ENCODE data around the gene DUSP11. TPM values are rescaled to one million over a fixed set of nuclear protein-coding genes. Genes with fewer than 3 reads are reported as not detected.

Gene DUSP11
- total and polyA plus RNA-seq, 4 donors, result 6.7 to 10.7 (median 9.2) TPM

- H3K9ac ChIP-seq (ENCODE audit: low read depth in 1 of 2, low read length in 2 of 2), result no peak overlapping the region
- 86% methylated on average over 2 of the region's 2 CpGs for WGBS
- no peak for TF ChIP-seq FOXA1 (IDR thresholded peaks at IDR 0.05)
- no peak for TF ChIP-seq ATF3 (IDR thresholded peaks at IDR 0.05)
- TF ChIP-seq, protein P1, sequence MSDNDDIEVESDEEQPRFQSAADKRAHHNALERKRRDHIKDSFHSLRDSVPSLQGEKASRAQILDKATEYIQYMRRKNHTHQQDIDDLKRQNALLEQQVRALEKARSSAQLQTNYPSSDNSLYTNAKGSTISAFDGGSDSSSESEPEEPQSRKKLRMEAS (IDR thresholded peaks at IDR 0.05), result no peak
- no peak for TF ChIP-seq JUND (IDR thresholded peaks at IDR 0.05)
- TF ChIP-seq HNF4A (conservative IDR thresholded peaks at IDR 0.05), result no peak
- no peak for TF ChIP-seq EGR1 (IDR thresholded peaks at IDR 0.05; ENCODE audit: low read depth in 2 of 2)
- no peak for TF ChIP-seq RAD21 (IDR thresholded peaks at IDR 0.05)
- TF ChIP-seq, protein P2, sequence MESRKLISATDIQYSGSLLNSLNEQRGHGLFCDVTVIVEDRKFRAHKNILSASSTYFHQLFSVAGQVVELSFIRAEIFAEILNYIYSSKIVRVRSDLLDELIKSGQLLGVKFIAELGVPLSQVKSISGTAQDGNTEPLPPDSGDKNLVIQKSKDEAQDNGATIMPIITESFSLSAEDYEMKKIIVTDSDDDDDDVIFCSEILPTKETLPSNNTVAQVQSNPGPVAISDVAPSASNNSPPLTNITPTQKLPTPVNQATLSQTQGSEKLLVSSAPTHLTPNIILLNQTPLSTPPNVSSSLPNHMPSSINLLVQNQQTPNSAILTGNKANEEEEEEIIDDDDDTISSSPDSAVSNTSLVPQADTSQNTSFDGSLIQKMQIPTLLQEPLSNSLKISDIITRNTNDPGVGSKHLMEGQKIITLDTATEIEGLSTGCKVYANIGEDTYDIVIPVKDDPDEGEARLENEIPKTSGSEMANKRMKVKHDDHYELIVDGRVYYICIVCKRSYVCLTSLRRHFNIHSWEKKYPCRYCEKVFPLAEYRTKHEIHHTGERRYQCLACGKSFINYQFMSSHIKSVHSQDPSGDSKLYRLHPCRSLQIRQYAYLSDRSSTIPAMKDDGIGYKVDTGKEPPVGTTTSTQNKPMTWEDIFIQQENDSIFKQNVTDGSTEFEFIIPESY (IDR thresholded peaks at IDR 0.05), result no peak
- TF ChIP-seq RXRA (IDR thresholded peaks at IDR 0.05), result no peak
- TF ChIP-seq, protein P3, sequence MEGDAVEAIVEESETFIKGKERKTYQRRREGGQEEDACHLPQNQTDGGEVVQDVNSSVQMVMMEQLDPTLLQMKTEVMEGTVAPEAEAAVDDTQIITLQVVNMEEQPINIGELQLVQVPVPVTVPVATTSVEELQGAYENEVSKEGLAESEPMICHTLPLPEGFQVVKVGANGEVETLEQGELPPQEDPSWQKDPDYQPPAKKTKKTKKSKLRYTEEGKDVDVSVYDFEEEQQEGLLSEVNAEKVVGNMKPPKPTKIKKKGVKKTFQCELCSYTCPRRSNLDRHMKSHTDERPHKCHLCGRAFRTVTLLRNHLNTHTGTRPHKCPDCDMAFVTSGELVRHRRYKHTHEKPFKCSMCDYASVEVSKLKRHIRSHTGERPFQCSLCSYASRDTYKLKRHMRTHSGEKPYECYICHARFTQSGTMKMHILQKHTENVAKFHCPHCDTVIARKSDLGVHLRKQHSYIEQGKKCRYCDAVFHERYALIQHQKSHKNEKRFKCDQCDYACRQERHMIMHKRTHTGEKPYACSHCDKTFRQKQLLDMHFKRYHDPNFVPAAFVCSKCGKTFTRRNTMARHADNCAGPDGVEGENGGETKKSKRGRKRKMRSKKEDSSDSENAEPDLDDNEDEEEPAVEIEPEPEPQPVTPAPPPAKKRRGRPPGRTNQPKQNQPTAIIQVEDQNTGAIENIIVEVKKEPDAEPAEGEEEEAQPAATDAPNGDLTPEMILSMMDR (IDR thresholded peaks at IDR 0.05; ENCODE audit: low read depth, low read length, missing input control), result no peak
- TF ChIP-seq, protein P4, sequence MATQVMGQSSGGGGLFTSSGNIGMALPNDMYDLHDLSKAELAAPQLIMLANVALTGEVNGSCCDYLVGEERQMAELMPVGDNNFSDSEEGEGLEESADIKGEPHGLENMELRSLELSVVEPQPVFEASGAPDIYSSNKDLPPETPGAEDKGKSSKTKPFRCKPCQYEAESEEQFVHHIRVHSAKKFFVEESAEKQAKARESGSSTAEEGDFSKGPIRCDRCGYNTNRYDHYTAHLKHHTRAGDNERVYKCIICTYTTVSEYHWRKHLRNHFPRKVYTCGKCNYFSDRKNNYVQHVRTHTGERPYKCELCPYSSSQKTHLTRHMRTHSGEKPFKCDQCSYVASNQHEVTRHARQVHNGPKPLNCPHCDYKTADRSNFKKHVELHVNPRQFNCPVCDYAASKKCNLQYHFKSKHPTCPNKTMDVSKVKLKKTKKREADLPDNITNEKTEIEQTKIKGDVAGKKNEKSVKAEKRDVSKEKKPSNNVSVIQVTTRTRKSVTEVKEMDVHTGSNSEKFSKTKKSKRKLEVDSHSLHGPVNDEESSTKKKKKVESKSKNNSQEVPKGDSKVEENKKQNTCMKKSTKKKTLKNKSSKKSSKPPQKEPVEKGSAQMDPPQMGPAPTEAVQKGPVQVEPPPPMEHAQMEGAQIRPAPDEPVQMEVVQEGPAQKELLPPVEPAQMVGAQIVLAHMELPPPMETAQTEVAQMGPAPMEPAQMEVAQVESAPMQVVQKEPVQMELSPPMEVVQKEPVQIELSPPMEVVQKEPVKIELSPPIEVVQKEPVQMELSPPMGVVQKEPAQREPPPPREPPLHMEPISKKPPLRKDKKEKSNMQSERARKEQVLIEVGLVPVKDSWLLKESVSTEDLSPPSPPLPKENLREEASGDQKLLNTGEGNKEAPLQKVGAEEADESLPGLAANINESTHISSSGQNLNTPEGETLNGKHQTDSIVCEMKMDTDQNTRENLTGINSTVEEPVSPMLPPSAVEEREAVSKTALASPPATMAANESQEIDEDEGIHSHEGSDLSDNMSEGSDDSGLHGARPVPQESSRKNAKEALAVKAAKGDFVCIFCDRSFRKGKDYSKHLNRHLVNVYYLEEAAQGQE (IDR thresholded peaks at IDR 0.05), result no peak
- no peak for TF ChIP-seq YY1 (IDR thresholded peaks at IDR 0.05)
- TF ChIP-seq FOXA2 (IDR thresholded peaks at IDR 0.05), result no peak
- peaks cover 0 to 17% (median 11%) of the 10 kb centered on the region in 4 donors for H3K4me1 ChIP-seq (ENCODE audit: control insufficient read depth in 4 of 4, insufficient read depth in 4 of 4, low read length in 3 of 4)
- H3K27me3 ChIP-seq (ENCODE audit: control insufficient read depth in 4 of 4, insufficient read depth in 4 of 4, low read length in 3 of 4), result no peaks in the 10 kb centered on the region
- H3K9me3 ChIP-seq (ENCODE audit: control insufficient read depth in 4 of 4, low read length in 3 of 4), result peaks cover 0 to 4% (median 3%) of the 10 kb centered on the region in 4 donors
- no peak overlapping the region for H3K4me3 ChIP-seq (ENCODE audit: low read depth in 1 of 3, low read length in 3 of 3)
- H3K36me3 ChIP-seq (ENCODE audit: control insufficient read depth in 4 of 4, insufficient read depth in 3 of 4, low read depth in 1 of 4, low read length in 3 of 4), result peaks cover 0 to 10% (median 4%) of the 10 kb centered on the region in 4 donors
- DNase-seq (ENCODE audit: low spot score), result no peak
- H3K27ac ChIP-seq (ENCODE audit: low read depth in 1 of 2, low read length in 2 of 2), result no peak overlapping the region
Measured at GRCh38 chr2:73740767-73741166, 39.1 kb downstream of the DUSP11 start.

DNA sequence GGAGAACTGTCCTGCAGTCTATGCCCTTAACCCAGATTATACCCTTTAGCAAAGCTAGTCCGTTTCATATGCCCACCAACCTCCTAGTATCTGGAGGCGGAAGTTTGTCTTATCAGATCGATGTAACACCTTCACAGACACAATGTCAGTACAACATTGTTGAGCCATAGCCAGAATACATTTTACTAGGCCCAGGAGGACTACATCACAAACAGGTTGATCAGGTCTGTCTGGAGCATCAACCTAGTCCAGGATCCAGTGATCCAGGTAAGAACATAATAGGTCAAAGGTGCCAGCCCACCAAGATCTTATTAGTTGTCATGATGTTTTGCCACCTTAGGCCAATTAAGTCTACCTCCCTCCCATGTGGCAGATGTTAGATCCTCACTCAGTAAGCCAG is 40.8 kb downstream of the DUSP11 start:
- H3K27me3 ChIP-seq (ENCODE audit: control insufficient read depth in 4 of 4, insufficient read depth in 4 of 4, low read length in 3 of 4), result no peaks in the 10 kb centered on the region
- no peak overlapping the region for H3K27ac ChIP-seq (ENCODE audit: low read depth in 1 of 2, low read length in 2 of 2)
- H3K4me3 ChIP-seq (ENCODE audit: low read depth in 1 of 3, low read length in 3 of 3), result no peak overlapping the region
- WGBS, result 96% methylated on average over 3 of the region's 3 CpGs
- no peak for TF ChIP-seq FOXA1 (IDR thresholded peaks at IDR 0.05)
- TF ChIP-seq, protein P4 (IDR thresholded peaks at IDR 0.05), result no peak
- no peak for TF ChIP-seq JUND (IDR thresholded peaks at IDR 0.05)
- TF ChIP-seq SP1 (IDR thresholded peaks at IDR 0.05), result no peak
- TF ChIP-seq, protein P1 (IDR thresholded peaks at IDR 0.05), result no peak
- TF ChIP-seq HNF4G (IDR thresholded peaks at IDR 0.05), result no peak
- TF ChIP-seq HNF4A (conservative IDR thresholded peaks at IDR 0.05), result no peak
- TF ChIP-seq GABPA (IDR thresholded peaks at IDR 0.05 in 1 of 2, conservative IDR thresholded peaks at IDR 0.05 in 1 of 2), result no peak
- no peak for TF ChIP-seq TAF1 (conservative IDR thresholded peaks at IDR 0.05)
- no peak overlapping the region for H3K9ac ChIP-seq (ENCODE audit: low read depth in 1 of 2, low read length in 2 of 2)
- H3K4me1 ChIP-seq (ENCODE audit: control insufficient read depth in 4 of 4, insufficient read depth in 4 of 4, low read length in 3 of 4), result peaks cover 0 to 17% (median 12%) of the 10 kb centered on the region in 4 donors
- H3K9me3 ChIP-seq (ENCODE audit: control insufficient read depth in 4 of 4, low read length in 3 of 4), result peaks cover 0 to 4% (median 3%) of the 10 kb centered on the region in 4 donors
- peaks cover 0 to 10% (median 4%) of the 10 kb centered on the region in 4 donors for H3K36me3 ChIP-seq (ENCODE audit: control insufficient read depth in 4 of 4, insufficient read depth in 3 of 4, low read depth in 1 of 4, low read length in 3 of 4)
- DNase-seq (ENCODE audit: low spot score), result no peak
